Suprapubic skin (tissue), 4 donors: ENCODE results near the gene BCAS4. TPM values are rescaled to one million over a fixed set of nuclear protein-coding genes. Genes with fewer than 3 reads are reported as not detected.

Experiments
- DNase-seq, 2 donors: peaks; one replicate each; pipeline ENCODE4 v3.0.0-alpha.2; 2019; ENCODE audit warnings: low spot score in 2 of 2
- H3K27ac ChIP-seq: fragments of 200-600 bp; sonication (generic); one replicate; pipeline ENCODE4 v1.5.1; 2019
- H3K27me3 ChIP-seq: fragments of 200-600 bp; sonication (generic); one replicate; pipeline ENCODE4 v1.5.1; 2019
- H3K36me3 ChIP-seq: fragments of 200-600 bp; sonication (generic); one replicate; pipeline ENCODE4 v1.5.1; 2019
- H3K4me1 ChIP-seq: fragments of 200-600 bp; sonication (generic); one replicate; pipeline ENCODE4 v1.5.1; 2019
- H3K4me3 ChIP-seq: fragments of 200-600 bp; sonication (generic); one replicate; pipeline ENCODE4 v1.5.1; 2019; ENCODE audit warnings: mild to moderate bottlenecking
- H3K9me3 ChIP-seq: fragments of 200-600 bp; sonication (generic); one replicate; pipeline ENCODE4 v1.5.1; 2019
- EP300 ChIP-seq: sonication (generic); formaldehyde crosslinking; IDR thresholded peaks from one replicate; pipeline ENCODE4 v1.6.1; 2017; ENCODE audit warnings: antibody characterized with exemption
- POLR2A ChIP-seq, 2 donors: fragments of 450-650 bp; IDR thresholded peaks; one replicate each; pipeline ENCODE4 v1.6.1; 2017; ENCODE audit warnings: antibody characterized with exemption in 2 of 2, mild to moderate bottlenecking in 2 of 2, moderate library complexity in 2 of 2
- POLR2AphosphoS5 ChIP-seq, 3 donors: sonication (generic); formaldehyde crosslinking; IDR thresholded peaks; one replicate each; pipeline ENCODE4 v1.6.1; 2017; ENCODE audit warnings: antibody characterized with exemption in 3 of 3
- WGBS: methylation state at CpG from one replicate; pipeline ENCODE4 v1.1.5; 2018; 5-methylcytosine and 5-hydroxymethylcytosine counted together
- total RNA-seq, 4 donors: library from RNA; depleted of rRNA; stranded (reverse); fragments of >200 nt; gene quantifications; one replicate each; pipeline ENCODE4 v1.1.0, GENCODE V29; 2016
- TF ChIP-seq, protein P1 (sequence below), 2 donors: fragments of 200-600 bp in 1 of 2; fragments of 450-650 bp in 1 of 2; sonication (generic) in 1 of 2; IDR thresholded peaks; one replicate each; pipeline ENCODE4 v1.5.1; 2016 to 2019; ENCODE audit warnings: antibody characterized with exemption in 2 of 2, mild to moderate bottlenecking in 1 of 2, moderate library complexity in 1 of 2

Gene BCAS4
- total RNA-seq, 4 donors from 2014 or later, result 0.91 to 2.6 (median 1.2) TPM

DNA sequence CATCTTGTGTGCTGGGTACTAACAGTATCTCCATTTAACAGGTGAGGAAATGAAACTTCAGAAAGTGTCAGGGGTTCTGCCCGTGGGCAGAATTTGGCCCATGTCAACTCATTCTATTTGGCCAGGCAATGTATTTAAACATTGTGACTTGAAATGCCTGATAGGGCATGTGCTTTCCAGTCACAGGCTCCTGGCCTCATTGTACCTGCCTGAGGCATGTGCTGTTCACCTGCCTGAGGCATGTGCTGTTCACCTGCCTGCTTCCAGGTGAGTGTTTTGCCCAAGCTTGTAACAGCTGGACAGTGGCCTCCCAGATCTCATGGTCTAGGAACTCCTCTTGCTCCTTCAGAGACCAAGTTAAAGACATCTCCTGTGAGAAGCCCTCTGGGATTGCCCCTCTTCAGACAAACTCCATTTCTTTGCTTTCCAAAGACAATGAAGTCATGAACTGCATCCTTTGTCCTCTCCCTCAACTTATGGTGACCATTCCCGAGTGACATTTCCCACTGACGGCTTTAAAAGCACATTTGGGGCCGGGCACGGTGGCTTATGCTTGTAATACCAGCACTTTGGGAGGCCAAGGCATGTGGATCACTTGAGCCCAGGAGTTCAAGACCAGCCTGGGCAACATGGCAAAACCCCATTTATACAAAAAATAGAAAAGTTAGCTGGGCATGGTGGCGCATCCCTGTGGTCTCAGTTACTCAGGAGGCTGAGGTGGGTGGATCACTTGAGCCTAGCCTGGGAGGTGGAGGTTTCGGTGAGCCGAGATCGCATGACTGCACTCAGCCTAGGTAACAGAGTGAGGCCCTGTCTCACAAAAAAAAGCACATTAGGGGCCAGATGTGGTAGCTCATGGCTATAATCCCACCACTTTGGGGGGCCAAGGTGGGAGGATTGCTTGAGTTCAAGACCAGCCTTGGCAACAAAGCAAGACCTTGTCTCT is 48.7 kb downstream of the BCAS4 start:
- DNase-seq, result no peak
- no peaks in the 10 kb centered on the region for H3K36me3 ChIP-seq
- H3K27ac ChIP-seq, result peak overlapping the region; percentile 11
- H3K4me3 ChIP-seq, result no peak overlapping the region
- TF ChIP-seq POLR2A (IDR thresholded peaks at IDR 0.05) (no peak), POLR2AphosphoS5 (IDR thresholded peaks at IDR 0.05) (no peak), EP300 (no peak)
- TF ChIP-seq, protein P1, sequence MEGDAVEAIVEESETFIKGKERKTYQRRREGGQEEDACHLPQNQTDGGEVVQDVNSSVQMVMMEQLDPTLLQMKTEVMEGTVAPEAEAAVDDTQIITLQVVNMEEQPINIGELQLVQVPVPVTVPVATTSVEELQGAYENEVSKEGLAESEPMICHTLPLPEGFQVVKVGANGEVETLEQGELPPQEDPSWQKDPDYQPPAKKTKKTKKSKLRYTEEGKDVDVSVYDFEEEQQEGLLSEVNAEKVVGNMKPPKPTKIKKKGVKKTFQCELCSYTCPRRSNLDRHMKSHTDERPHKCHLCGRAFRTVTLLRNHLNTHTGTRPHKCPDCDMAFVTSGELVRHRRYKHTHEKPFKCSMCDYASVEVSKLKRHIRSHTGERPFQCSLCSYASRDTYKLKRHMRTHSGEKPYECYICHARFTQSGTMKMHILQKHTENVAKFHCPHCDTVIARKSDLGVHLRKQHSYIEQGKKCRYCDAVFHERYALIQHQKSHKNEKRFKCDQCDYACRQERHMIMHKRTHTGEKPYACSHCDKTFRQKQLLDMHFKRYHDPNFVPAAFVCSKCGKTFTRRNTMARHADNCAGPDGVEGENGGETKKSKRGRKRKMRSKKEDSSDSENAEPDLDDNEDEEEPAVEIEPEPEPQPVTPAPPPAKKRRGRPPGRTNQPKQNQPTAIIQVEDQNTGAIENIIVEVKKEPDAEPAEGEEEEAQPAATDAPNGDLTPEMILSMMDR (IDR thresholded peaks at IDR 0.05), result no peak
- H3K4me1 ChIP-seq, result peaks cover 50% of the 10 kb centered on the region
- WGBS, result 90% methylated on average over 9 of the region's 9 CpGs
- H3K27me3 ChIP-seq, result no peaks in the 10 kb centered on the region
- no peaks in the 10 kb centered on the region for H3K9me3 ChIP-seq

DNA sequence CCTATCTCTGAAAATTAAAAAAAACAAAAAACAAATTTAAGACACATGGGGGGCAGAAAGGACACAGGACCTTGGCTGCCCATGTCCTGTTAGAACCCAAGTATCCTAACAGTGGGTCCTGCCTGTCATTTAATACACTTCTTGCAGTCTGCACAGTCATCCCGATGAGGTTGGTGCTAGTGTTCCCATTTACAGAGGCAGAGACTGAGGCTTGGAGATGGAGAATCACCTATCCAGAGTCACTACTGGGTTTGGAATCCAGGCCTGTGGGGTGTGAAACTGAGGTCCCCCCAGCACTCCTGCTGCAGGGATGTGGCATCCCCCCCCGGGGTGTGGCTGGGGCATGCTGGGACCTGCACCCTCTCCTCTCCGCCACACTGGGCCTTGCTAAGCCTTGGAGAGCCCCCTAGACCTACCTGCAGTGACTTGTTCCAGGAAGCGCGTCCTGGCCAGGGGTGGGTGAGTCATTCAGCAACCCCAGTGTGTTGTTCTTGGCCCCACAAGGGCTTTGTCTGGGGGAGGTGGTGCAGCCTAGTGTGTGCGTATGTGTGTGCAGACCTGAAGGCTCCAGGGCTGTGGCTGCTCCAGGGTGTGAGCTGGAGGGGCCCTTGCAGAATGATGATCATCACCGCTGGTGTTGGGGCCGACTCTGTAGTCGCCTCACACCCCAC is 49.7 kb downstream of the BCAS4 start:
- 52% methylated on average over 8 of the region's 9 CpGs for WGBS
- Histone ChIP-seq H3K36me3 (no peaks in the 10 kb centered on the region), H3K9me3 (no peaks in the 10 kb centered on the region), H3K27ac (peak overlapping the region; percentile 11), H3K27me3 (no peaks in the 10 kb centered on the region), H3K4me1 (peaks cover 51% of the 10 kb centered on the region), H3K4me3 (no peak overlapping the region)
- TF ChIP-seq, protein P1 (IDR thresholded peaks at IDR 0.05), result no peak
- no peak for TF ChIP-seq POLR2A (IDR thresholded peaks at IDR 0.05)
- peak in 1 of 3 donors; percentile 78 for TF ChIP-seq POLR2AphosphoS5 (IDR thresholded peaks at IDR 0.05)
- TF ChIP-seq EP300, result no peak
- no peak for DNase-seq

DNA sequence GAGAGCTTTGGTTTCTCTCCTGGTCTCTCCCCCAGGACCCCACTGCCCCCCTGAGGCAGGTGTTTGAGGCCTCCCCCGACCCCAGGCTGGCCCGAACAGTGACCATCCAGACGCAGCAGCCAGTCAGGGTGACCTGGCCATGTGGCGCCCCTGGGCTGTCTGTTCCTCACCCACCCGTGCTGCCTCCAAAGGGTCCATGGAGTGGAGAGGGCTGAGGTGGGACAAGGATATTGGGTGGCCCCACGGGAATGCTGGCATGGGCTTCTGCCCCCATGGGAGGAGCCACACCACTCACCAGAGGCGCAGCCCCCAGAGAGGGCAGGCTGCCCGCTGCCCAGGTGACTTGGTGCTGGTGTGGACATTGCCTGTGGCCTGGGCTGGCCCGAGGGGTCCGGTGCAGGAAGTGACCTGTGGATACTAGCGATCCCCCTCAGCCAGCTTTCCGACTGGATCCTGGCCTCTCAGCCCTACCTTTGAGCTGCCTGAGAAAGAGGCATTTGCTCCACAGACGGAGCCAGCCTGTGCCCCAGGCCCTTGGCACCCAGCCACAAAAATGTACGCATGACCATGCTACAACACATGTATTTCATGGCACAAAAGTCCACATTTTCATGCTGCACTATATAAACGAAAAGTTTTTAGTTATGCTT is 50.8 kb downstream of the BCAS4 start:
- Histone ChIP-seq H3K9me3 (no peaks in the 10 kb centered on the region), H3K4me1 (peaks cover 52% of the 10 kb centered on the region), H3K27ac (no peak overlapping the region), H3K36me3 (no peaks in the 10 kb centered on the region), H3K4me3 (no peak overlapping the region), H3K27me3 (no peaks in the 10 kb centered on the region)
- WGBS, result 73% methylated on average over 8 of the region's 15 CpGs
- DNase-seq, result no peak
- TF ChIP-seq POLR2A (IDR thresholded peaks at IDR 0.05) (no peak), EP300 (no peak)

DNA sequence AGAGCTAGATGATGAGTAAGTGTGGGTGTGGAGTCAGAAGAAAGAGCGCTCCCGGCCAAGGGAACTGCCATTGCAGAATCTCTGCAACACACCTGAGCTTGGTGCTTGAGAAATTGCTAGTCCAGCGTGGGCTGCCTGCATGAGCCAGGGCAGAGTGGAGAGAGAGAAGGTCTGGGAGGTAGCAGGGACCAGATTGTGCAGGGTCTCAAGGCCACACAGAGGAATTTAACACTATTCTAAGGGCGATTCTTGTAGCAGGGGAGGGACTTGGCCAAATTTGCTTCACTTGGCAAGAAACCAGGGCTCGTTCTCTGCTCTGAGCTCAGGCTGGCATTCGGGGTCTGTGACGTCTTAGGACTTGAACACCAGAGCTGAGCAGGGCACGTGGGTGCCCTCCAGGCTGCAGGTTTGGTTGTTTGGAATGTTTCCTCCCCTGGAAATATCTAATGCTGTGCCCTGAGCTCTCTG is 53.5 kb downstream of the BCAS4 start:
- no peaks in the 10 kb centered on the region for H3K9me3 ChIP-seq
- H3K27me3 ChIP-seq, result no peaks in the 10 kb centered on the region
- WGBS, result 32% methylated on average over 5 of the region's 8 CpGs
- H3K4me3 ChIP-seq, result peak overlapping the region; percentile 30
- H3K27ac ChIP-seq, result peak overlapping the region; percentile 75
- H3K4me1 ChIP-seq, result peaks cover 46% of the 10 kb centered on the region
- no peak for TF ChIP-seq EP300
- TF ChIP-seq, protein P1 (IDR thresholded peaks at IDR 0.05), result no peak
- TF ChIP-seq POLR2A (IDR thresholded peaks at IDR 0.05), result no peak
- no peak for TF ChIP-seq POLR2AphosphoS5 (IDR thresholded peaks at IDR 0.05)
- DNase-seq, result no peak
- H3K36me3 ChIP-seq, result no peaks in the 10 kb centered on the region

DNA sequence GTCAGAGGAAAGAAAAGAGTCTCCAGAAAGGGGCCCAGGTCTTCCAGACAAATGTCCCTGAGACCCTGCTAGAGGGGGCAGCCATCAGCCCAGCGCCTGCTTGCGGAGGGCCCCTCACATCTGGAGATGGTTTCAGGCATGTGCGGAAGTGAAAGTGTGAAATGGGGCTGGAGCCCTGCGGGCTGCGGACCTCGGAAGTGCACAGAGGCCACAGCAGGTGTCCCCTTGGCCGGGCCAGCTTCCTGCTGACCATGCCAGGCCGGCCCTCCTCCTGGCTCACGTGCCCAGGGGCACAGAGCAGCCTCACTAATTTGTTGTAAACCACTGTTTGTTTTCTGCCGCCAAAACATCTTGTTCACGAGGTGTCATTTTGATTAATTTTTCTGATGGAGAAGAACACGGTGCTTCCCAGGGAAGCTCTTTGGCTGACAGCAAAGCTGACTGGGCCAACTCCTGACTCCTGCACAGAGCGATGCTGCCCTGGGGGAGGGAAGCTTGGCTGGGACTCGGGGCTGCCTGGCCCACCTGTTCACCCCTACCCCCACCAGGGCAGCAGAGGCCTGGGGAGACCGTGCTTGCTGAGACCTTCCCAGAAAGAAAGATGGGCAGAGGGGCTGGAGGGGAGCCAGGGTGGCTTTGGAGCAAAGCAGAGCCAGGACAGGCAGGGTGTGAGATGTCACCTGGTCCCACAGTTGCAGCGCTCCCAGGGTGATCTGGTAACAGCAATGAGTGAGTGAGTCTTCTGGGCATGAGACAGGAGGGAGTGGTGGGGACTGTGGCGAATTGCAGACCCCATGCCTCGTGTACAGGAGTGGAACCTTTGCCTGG is 54.2 kb downstream of the BCAS4 start:
- H3K27ac ChIP-seq, result peak overlapping the region; percentile 75
- no peak for DNase-seq

More for the DNA sequence above, 54.2 kb downstream of the BCAS4 start:
- no peaks in the 10 kb centered on the region for H3K36me3 ChIP-seq
- H3K27me3 ChIP-seq, result no peaks in the 10 kb centered on the region
- H3K9me3 ChIP-seq, result no peaks in the 10 kb centered on the region
- peaks cover 41% of the 10 kb centered on the region for H3K4me1 ChIP-seq
- 32% methylated on average over 12 of the region's 18 CpGs for WGBS
- TF ChIP-seq POLR2AphosphoS5 (IDR thresholded peaks at IDR 0.05) (no peak), EP300 (no peak), POLR2A (IDR thresholded peaks at IDR 0.05) (no peak)
- TF ChIP-seq, protein P1 (IDR thresholded peaks at IDR 0.05), result no peak
- H3K4me3 ChIP-seq, result peak overlapping the region; percentile 30
